ENCODE results near the gene NOL9. TPM values are rescaled to one million over a fixed set of nuclear protein-coding genes. Genes with fewer than 3 reads are reported as not detected.
A peak's percentile ranks its signal among the peaks of the same experiment; 100 is the strongest.

NOL9 gene
- total and polyA plus RNA-seq, 2 of the 13 experiments (the other 11 are each of a cell fraction or from before 2014, with no cell fraction given) = 18.0 to 24.7 TPM

DNA sequence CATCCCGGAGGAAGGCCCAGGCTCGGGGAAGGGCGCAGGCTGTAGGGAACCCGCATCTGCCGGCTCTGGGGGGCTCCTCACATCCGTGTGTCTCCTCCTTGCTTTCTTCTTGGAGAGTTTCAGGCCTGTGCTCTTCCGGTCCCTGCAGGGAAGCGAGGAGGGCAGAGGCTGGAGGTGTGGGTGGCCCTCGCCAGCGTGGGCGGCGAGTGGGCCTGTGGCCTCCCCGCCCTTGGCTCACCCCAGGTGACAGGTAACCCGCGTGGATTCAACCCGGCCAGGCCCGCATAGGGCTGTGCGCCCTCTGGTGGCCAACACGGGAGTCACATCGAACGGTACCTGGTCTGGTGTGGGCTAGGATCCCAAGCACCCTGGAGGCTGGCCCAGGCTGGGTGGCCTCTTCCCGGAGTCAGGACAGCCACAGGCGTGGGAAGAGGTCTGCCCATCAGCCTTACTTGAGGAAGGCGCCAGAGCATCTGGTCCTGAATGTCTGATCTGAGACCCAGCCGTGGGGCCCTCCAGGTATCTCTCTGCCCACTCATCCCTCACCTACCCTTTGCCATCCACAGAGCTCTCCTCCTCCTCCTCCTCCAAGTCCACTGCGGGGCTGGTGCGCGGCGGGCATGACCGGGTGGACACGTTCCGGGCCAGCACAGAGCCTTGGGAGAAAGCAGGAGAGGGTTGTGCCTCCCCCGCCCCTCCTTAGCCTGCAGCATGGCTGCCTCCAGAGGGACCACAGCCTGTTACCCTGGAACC is 78.8 kb downstream of the NOL9 start (continued):
- TF ChIP-seq, protein P1, sequence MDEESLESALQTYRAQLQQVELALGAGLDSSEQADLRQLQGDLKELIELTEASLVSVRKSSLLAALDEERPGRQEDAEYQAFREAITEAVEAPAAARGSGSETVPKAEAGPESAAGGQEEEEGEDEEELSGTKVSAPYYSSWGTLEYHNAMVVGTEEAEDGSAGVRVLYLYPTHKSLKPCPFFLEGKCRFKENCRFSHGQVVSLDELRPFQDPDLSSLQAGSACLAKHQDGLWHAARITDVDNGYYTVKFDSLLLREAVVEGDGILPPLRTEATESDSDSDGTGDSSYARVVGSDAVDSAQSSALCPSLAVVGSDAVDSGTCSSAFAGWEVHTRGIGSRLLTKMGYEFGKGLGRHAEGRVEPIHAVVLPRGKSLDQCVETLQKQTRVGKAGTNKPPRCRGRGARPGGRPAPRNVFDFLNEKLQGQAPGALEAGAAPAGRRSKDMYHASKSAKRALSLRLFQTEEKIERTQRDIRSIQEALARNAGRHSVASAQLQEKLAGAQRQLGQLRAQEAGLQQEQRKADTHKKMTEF (CRISPR knock-in tag; IDR thresholded peaks at IDR 0.05) = no peak
- TF ChIP-seq ZNF20 (CRISPR knock-in tag; IDR thresholded peaks at IDR 0.05) (no peak), ZNF335 (CRISPR knock-in tag; IDR thresholded peaks at IDR 0.05) (no peak), ZNF557 (CRISPR knock-in tag; IDR thresholded peaks at IDR 0.05) (no peak), ZKSCAN8 (CRISPR knock-in tag; IDR thresholded peaks at IDR 0.05; ENCODE audit: borderline replicate concordance) (no peak), ESRRA (CRISPR knock-in tag; IDR thresholded peaks at IDR 0.05; ENCODE audit: low read depth) (no peak), ZNF577 (CRISPR knock-in tag; IDR thresholded peaks at IDR 0.05; ENCODE audit: borderline replicate concordance, low read depth) (no peak), ZNF383 (CRISPR knock-in tag; IDR thresholded peaks at IDR 0.05; ENCODE audit: borderline replicate concordance) (no peak), FOSL2 (CRISPR knock-in tag; IDR thresholded peaks at IDR 0.05) (peak; percentile 20; the same call in 1 of the 2 replicates), SMC3 (IDR thresholded peaks at IDR 0.05; ENCODE audit: low read length) (peak; percentile 15; the same call in 1 of the 2 replicates), ZNF891 (CRISPR knock-in tag; IDR thresholded peaks at IDR 0.05) (no peak), MEIS2 (CRISPR knock-in tag; IDR thresholded peaks at IDR 0.05) (no peak), GTF2F1 (IDR thresholded peaks at IDR 0.05; ENCODE audit: low read length) (no peak), SOX5 (CRISPR knock-in tag; IDR thresholded peaks at IDR 0.05; ENCODE audit: borderline replicate concordance) (no peak), RXRA (CRISPR knock-in tag; IDR thresholded peaks at IDR 0.05) (peak; percentile 53; the same call in 1 of the 2 replicates), DPF2 (CRISPR knock-in tag; IDR thresholded peaks at IDR 0.05; ENCODE audit: borderline replicate concordance, low read depth) (no peak), ZNF839 (CRISPR knock-in tag; IDR thresholded peaks at IDR 0.05; ENCODE audit: borderline replicate concordance) (0 out of 2 replicates have a peak, but pooled peaks have one; percentile 62), STAG1 (CRISPR knock-in tag; IDR thresholded peaks at IDR 0.05) (peak; percentile 65), ZNF12 (CRISPR knock-in tag; IDR thresholded peaks at IDR 0.05) (no peak), ATAD3A (CRISPR knock-in tag; IDR thresholded peaks at IDR 0.05) (no peak), SIX4 (CRISPR knock-in tag; IDR thresholded peaks at IDR 0.05) (no peak), ZFY (CRISPR knock-in tag; IDR thresholded peaks at IDR 0.05) (peak; percentile 29; the same call in 1 of the 2 replicates)
- TF ChIP-seq, protein P2, sequence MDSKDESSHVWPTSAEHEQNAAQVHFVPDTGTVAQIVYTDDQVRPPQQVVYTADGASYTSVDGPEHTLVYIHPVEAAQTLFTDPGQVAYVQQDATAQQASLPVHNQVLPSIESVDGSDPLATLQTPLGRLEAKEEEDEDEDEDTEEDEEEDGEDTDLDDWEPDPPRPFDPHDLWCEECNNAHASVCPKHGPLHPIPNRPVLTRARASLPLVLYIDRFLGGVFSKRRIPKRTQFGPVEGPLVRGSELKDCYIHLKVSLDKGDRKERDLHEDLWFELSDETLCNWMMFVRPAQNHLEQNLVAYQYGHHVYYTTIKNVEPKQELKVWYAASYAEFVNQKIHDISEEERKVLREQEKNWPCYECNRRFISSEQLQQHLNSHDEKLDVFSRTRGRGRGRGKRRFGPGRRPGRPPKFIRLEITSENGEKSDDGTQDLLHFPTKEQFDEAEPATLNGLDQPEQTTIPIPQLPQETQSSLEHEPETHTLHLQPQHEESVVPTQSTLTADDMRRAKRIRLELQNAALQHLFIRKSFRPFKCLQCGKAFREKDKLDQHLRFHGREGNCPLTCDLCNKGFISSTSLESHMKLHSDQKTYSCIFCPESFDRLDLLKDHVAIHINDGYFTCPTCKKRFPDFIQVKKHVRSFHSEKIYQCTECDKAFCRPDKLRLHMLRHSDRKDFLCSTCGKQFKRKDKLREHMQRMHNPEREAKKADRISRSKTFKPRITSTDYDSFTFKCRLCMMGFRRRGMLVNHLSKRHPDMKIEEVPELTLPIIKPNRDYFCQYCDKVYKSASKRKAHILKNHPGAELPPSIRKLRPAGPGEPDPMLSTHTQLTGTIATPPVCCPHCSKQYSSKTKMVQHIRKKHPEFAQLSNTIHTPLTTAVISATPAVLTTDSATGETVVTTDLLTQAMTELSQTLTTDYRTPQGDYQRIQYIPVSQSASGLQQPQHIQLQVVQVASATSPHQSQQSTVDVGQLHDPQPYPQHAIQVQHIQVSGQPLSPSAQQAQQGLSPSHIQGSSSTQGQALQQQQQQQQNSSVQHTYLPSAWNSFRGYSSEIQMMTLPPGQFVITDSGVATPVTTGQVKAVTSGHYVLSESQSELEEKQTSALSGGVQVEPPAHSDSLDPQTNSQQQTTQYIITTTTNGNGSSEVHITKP (CRISPR knock-in tag; IDR thresholded peaks at IDR 0.05; ENCODE audit: low read depth) = no peak
- TF ChIP-seq, protein P3, sequence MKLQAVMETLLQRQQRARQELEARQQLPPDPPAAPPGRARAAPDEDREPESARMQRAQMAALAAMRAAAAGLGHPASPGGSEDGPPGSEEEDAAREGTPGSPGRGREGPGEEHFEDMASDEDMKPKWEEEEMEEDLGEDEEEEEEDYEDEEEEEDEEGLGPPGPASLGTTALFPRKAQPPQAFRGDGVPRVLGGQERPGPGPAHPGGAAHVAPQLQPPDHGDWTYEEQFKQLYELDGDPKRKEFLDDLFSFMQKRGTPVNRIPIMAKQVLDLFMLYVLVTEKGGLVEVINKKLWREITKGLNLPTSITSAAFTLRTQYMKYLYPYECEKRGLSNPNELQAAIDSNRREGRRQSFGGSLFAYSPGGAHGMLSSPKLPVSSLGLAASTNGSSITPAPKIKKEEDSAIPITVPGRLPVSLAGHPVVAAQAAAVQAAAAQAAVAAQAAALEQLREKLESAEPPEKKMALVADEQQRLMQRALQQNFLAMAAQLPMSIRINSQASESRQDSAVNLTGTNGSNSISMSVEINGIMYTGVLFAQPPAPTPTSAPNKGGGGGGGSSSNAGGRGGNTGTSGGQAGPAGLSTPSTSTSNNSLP (IDR thresholded peaks at IDR 0.05; ENCODE audit: low read depth, low read length) = no peak
- TF ChIP-seq, protein P4, sequence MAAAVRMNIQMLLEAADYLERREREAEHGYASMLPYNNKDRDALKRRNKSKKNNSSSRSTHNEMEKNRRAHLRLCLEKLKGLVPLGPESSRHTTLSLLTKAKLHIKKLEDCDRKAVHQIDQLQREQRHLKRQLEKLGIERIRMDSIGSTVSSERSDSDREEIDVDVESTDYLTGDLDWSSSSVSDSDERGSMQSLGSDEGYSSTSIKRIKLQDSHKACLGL (CRISPR knock-in tag; IDR thresholded peaks at IDR 0.05) = 0 out of 2 replicates have a peak, but pooled peaks have one; percentile 60
